OCI-M2 (cell line): Measurements from ENCODE around the gene GOLGA8O.
"Not testable (repeated sequence)": the region's sequence is repeated elsewhere in the genome, so short reads cannot be mapped to it uniquely, and the experiment has no call there.

Experiments
- DNase-seq: peaks from one replicate; lab custom pipeline; 2025; ENCODE audit not compliant: unreplicated experiment; lab: John Stamatoyannopoulos, UW

The GOLGA8O gene, protein sequence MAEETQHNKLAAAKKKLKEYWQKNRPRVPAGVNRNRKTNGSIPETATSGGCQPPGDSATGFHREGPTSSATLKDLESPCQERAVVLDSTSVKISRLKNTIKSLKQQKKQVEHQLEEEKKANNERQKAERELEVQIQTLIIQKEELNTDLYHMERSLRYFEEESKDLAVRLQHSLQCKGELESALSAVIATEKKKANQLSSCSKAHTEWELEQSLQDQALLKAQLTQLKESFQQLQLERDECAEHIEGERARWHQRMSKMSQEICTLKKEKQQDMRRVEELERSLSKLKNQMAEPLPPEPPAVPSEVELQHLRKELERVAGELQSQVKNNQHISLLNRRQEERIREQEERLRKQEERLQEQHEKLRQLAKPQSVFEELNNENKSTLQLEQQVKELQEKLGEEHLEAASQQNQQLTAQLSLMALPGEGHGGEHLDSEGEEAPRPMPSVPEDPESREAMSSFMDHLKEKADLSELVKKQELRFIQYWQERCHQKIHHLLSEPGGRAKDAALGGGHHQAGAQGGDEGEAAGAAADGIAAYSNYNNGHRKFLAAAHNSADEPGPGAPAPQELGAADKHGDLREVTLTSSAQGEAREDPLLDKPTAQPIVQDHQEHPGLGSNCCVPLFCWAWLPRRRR

DNA sequence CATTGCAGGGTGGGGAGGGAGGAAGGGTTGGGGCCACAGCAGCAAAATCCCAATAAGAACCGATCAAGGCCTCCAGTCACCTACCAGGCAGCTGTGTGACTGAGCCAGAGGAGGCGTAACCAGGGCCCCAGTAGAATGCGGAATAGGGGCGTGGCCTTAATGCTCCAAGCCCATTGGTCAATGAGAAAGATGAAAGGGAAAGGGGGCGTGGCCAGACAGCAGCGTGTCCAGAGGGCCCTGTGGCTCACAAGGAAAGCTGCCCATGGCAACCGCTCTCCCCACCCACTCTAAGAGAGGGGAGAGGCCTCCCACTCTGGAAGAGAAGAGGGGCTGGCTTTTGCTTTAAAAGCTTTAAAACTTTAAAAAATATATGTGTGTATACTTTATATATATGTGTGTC lies at the start of gene GOLGA8O:
TSS of gene GOLGA8O (minus strand) at position 101 of the 400 bp plus-strand sequence. CDS start at position 3, 98 bp downstream.
- DNase-seq, result not testable (repeated sequence)

DNA sequence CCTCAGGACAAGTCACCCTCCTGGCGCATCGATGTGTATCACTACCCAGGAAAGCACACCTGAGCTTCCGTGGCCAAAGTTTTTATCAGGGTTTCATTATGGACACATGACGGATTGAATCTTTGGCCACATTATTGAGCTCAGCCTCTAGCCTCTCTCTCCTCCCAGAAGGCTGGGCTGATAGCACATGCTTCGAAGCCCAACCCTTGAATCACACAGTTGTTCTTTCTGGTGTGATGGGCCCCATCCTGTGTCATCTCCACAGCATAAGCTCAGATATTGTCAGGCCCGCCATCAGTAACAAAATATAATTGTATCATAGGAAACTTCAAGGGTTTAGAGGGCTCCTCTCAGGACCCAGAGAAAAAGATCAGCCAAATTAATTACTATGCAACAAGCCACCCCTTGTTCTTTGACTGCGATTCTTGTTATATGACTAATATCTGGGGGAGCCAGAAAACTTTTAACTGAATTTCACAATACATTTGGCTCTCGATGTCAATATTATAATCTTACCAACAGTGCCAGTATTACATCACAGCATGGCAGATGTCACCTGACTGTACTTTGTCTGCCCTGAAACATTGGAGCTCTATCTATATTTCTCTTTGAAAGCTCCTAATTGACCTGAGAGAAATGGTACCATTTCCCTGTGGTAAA lies 48.8 kb upstream of the GOLGA8O start:
- DNase-seq, result not testable (repeated sequence)

DNA sequence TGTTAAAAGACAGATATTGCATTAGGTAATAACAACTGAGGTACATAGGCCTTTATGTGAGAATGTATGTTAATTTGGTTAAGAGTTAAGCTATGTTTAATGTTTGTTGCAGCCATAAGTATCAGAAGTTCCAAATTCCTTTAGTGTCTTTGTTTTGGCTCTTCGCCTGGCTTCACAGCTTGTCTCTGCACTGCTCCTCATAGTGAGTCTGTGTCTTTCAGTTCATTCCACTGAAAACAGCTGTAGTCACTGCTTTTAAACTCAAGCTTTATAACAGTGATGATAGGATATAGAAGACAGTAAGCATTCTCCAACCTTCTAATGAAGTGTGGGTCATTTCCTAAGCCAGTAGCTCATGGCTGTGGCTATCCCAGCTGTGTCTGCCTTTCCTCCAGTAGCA lies 47.5 kb upstream of the GOLGA8O start:
- DNase-seq, result not testable (repeated sequence)

DNA sequence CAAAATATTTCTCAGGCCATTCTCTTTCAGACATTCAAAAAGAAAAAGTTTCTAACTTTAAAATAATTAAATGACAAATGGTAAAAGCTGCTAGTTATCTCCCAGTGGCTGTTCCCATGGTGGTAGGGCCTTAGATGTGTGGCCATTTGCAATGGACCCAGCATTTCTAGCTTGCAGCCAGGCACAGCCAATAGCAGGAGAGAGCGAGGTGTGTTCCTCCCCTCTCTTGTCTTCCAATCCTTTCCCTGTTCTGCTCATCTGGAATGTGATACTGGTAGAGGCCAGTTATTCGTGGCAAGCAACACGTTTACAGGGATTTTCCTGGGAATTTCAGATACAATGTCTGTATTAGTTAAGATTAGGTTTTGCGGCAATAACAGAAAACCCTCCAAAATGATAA lies 37.3 kb upstream of the GOLGA8O start:
- DNase-seq, result not testable (repeated sequence)

DNA sequence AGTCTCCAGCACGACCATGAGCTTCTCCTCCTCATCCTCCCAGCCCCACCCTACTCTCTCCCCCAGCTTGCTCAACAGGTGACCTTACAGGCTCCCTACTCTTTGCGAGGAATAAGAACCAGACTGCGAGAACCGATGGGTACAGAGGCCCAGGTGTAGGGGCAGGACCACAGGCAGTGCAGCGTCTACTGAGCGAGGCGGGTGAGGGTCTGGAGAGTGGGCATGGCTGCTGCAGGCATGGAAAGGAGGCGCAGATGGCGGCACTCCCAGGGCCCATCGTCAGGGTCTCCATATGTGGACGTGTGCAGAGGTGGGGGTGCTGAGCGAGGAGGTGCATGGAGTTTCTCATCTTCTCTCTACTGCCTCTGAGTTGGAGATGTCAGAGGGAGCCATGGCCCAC lies 31.0 kb upstream of the GOLGA8O start:
- not testable (repeated sequence) for DNase-seq

DNA sequence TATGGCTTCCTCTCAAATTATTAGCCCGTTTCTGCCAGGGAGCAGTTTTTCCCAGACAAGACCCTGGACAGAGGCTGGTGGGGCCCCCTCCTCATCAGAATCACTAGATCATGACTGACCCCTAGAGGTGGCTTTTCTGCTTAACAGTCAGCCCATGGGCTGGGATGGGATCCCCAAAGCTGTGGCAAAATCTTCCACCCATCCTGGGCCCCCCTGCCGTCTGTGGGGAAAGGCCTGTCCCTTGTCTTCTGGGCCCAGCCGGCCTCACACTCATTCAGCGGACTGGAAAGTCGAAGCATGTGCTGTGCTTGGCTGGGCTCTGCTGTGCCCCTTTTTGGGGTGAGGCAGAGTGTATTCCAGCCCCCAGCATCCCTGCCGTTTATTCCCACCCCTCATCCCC lies 27.9 kb upstream of the GOLGA8O start:
- DNase-seq, result not testable (repeated sequence)

DNA sequence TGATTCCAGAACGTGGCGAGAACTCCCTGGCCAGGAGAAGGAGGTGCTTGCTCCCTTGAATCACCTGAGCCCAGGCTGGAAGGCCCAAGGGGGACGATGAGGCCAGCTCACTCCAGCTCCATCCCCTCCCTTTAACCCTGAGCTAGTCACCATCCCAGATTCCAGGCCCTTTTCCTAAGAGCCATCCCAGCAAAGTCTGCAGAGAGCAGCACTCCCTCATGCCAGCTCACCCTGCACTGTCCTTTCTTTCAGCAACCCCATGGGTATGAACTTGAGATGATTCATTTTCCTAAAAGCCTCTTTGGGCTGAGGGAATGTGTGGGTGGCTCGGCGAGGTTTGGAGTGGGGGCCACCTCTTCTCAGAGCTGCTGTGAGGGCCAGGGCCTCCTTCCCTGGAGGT lies 26.2 kb upstream of the GOLGA8O start:
- DNase-seq, result not testable (repeated sequence)

DNA sequence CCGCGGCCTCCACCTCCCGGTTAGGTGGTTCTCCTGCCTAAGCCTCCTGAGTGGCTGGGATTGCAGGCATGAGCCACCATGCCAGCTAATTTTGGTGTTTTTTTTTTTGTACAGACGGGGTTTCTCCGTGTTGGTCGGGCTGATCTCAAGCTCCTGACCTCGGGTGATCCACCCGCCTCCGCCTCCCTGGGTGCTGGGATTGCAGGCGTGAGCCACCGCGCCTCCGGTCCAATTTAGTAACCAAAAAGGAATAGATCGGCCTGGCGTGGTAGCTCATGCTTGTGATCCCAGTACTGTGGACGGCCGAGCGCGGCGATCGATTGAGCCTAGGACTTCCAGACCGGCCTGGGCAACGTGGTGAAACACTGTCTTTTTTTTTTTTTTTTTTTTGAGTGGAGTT lies 12.6 kb upstream of the GOLGA8O start:
- DNase-seq, result not testable (repeated sequence)

DNA sequence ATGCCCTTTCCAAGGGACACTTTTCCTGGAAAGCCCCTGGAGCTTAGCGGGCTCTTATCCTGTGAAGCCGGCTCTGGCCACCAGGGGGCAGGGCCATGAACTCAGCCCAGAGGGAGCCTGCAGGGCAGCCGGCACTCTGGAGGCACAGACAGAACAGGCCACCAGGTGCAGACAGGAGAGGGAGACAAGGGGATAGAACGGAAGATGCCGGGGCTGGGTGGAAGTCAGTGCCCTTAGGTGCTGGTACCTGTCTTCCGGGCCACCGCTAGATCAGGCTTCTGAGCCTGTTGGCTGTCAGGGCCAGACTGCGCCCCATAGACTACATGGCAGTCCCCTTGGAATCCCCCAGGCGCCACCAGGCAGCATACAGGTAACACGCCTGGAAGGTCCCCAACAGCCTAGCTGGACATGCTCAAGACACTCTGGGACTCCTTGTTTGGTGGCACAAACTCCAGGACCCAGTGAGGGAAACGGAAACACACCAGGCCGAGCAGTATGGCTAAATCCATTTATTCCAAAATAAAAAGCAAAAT lies 14.9 kb downstream of the GOLGA8O start:
- DNase-seq, result not testable (repeated sequence)

DNA sequence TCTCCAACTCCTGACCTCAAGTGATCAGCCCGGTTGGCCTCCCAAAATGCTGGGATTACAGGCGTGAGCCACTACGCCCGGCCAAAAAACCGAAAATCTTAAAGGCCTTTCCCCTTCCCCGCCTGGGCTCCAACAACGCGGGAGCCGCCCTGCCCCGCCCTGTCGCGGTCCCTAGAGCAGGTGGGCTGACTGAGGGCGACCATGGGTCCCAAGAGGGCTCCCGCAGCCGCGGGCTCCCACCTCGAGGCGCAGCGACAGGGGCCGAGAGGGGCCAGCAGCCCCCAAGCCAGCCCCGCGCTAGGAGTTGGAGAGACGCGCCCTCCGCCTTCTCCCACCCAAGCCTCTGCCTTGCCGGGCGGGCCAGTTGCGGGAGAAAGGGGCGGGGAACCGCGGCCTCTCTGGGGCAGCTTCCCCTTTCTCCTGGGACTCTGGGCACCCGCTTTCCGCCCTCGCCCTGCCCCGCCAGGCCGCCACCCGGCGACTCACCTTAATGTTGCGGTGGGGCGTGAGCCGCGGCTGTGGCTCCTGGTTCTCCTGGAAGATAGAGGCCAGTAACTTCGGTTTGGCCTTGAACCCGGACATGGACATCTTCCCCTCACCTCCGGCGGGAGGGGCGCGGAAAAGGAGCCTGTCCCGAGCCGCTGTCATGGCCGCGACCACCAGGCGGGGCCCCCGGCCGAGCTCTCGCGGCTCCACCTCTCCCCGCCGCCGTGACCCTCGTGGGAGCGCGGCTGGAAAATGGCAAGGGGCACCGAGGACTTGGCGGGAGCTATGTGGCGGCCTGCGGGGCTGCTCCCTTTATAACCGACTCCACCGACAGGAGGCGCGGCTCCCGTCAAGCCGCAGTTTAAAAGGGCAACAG lies 21.1 kb downstream of the GOLGA8O start:
- not testable (repeated sequence) for DNase-seq

DNA sequence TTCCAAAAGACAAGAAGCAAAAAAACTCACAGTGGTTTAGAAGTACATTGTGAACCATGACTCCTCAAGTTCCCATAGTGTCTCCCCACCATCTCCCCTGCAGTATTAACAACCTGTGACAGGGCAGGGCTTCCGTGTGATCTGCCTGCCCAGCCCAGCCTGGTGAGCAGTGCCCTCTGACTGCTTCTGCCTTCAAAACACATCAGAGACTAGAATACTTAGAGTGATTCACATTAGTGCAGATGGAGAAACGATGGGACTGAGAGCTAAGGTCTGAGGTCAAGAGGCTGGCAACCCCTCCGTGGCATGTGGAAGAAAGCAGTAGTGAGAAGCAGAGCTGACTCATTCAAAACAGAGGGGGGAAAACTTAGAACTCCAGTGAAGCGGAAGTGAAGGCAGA lies 27.8 kb downstream of the GOLGA8O start:
- not testable (repeated sequence) for DNase-seq

DNA sequence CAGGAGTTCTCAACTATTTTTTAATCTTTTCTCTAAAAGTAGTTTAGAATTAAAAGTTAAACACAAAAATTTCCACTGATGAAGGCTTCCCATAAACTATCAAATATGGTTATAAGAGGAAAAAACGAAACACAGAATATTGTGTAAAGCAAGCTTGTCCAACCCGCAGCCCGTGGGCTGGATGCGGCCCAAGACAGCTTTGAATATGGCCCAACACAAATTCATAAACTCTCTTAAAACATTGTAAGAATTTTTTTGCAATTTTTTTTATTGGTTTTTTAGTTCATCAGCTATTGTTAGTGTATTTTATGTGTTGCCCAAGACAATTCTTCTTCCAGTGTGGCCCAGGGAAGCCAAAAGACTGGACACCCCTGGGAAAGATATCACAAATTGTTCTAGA lies 28.9 kb downstream of the GOLGA8O start:
- not testable (repeated sequence) for DNase-seq

DNA sequence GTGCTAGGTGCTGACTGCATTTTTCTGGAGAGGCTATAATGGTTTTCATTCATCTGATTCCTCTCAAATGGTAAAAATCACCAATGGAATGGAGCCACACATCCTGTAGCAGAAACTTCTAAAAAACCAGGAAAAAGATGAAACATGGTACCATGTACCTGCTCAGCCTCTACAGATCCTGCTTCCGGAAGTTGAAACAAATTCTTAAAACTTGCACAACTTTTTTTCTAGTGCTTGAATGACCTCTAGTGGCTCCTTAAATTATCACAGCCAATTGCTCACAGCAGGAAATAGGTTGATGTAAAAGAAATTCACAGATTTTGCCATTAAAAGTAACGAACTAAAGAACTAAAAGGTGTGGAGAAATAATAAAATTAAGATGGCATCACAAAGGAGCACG lies 47.5 kb downstream of the GOLGA8O start:
- DNase-seq, result not testable (repeated sequence)

DNA sequence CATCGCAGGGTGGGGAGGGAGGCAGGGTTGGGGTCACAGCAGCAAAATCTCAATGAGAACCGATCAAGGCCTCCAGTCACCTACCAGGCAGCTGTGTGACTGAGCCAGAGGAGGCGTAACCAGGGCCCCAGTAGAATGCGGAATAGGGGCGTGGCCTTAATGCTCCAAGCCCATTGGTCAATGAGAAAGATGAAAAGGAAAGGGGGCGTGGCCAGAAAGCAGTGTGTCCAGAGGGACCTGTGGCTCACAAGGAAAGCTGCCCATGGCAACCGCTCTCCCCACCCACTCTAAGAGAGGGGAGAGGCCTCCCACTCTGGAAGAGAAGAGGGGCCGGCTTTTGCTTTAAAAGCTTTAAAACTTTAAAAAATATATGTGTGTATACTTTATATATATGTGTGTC lies 52.2 kb downstream of the GOLGA8O start, which contains the start of gene GOLGA8K:
TSS of gene GOLGA8K (minus strand) at position 101 of the 400 bp plus-strand sequence. CDS start at position 3, 98 bp downstream.
- DNase-seq, result not testable (repeated sequence)

DNA sequence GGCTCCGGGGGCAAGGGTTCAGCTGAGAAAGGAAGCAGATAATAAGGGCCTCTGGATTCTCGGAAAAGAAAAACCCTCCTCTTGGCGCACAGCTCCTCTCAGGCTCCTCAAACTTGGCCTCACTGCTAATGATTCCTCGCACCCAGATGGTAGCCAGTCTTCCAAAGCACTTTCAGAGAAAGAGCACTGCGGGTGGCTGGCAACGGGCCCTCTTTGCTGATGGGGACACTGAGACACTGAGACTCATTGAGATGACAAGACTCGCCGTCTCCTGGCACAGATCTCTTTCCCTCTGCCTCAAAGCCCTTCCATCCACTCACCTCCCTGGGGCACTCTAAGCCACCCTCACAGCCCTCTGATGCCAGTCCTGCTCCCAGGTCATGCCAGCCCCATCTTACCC lies 58.9 kb downstream of the GOLGA8O start:
- DNase-seq, result not testable (repeated sequence)
